Measurements from ENCODE around the gene GNAS.

GNAS gene

GRCh38 chr20:58956078-58956477, 103.6 kb downstream of the GNAS start:
- no peak for TF ChIP-seq CTCF (conservative IDR thresholded peaks at IDR 0.05; ENCODE audit: control insufficient read depth, insufficient read depth, low read depth, low read length)
- no peak for DNase-seq (ENCODE audit: low read depth)
- H3K4me3 ChIP-seq (ENCODE audit: control insufficient read depth, low read depth, low read length), result no peak overlapping the region

GRCh38 chr20:58959652-58960051, 107.1 kb downstream of the GNAS start:
- TF ChIP-seq CTCF (conservative IDR thresholded peaks at IDR 0.05; ENCODE audit: control insufficient read depth, insufficient read depth, low read depth, low read length), result no peak
- no peak for DNase-seq (ENCODE audit: low read depth)
- no peak overlapping the region for H3K4me3 ChIP-seq (ENCODE audit: control insufficient read depth, low read depth, low read length)
